ENCODE data around the gene MYRF. TPM values are rescaled to one million over a fixed set of nuclear protein-coding genes. Genes with fewer than 3 reads are reported as not detected.

Gene MYRF
- total and polyA plus RNA-seq, 9 of the 15 experiments (the other 6 are each of a cell fraction or from before 2014, with no cell fraction given) = 2.3 to 25.8 (median 7.1) TPM

DNA sequence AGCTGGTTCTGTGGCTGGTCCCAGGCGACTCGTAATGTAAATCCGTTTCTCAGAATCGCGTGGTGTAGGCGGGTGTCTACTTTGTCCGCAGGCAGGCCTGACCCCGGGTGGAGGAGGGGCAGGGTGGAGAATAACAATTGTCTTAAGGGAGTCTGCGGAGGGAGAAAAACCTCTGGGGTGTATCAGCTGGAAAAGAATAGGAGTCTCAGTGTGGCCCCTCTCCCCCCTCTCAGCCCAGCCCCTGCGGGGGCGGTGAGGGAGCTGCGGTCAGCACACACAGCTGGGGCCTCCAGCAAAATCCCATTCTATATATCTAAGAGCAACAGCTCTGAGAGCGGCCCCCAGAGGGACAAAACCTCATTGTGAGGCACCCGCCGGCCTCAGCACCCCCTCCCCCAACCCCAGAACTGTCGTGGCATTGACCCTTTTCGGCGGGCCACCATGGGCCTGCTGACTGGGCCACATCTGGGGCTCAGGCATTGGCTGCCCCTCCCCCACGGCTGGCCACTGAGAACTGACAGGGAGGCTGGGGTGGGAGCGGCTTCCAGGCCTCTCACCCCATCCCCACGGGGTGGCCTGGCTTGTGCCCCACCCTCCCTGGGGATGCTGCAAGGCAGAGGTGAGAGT is 2.7 kb upstream of the MYRF start (continued):
- TF ChIP-seq SIN3A (IDR thresholded peaks at IDR 0.05; ENCODE audit: borderline replicate concordance in 2 of 2, control insufficient read depth in 1 of 2, low read depth in 2 of 2, low read length in 2 of 2) (peak in 1 of 2 experiments; percentile 52; a peak in 1 of 4 replicates), TGIF2 (CRISPR knock-in tag; IDR thresholded peaks at IDR 0.05) (no peak), KLF16 (IDR thresholded peaks at IDR 0.05) (peak; percentile 86), MAFK (IDR thresholded peaks at IDR 0.05; ENCODE audit: low read length) (peak; percentile 23; the same call in 1 of the 2 replicates), ZNF175 (CRISPR knock-in tag; IDR thresholded peaks at IDR 0.05; ENCODE audit: low read depth) (no peak), YY1 (IDR thresholded peaks at IDR 0.05; ENCODE audit: borderline replicate concordance in 1 of 3, control insufficient read depth in 1 of 3, extremely low read depth in 1 of 3, insufficient read depth in 3 of 3, insufficient read length in 1 of 3, insufficient replicate concordance in 2 of 3, low read depth in 1 of 3, low read length in 2 of 3) (peak in 1 of 3 experiments; percentile 10), ZNF146 (CRISPR knock-in tag; IDR thresholded peaks at IDR 0.05; ENCODE audit: unreplicated experiment) (no peak), SNRNP70 (optimal IDR thresholded peaks at IDR 0.05; ENCODE audit: low read depth, low read length) (no peak), GABPB2 (CRISPR knock-in tag; conservative IDR thresholded peaks at IDR 0.05) (no peak), XRCC4 (IDR thresholded peaks at IDR 0.05; ENCODE audit: extremely low read depth, insufficient read depth, insufficient read length) (no peak), ZNF668 (CRISPR knock-in tag; IDR thresholded peaks at IDR 0.05) (no peak), MYC (IDR thresholded peaks at IDR 0.05; ENCODE audit: low read depth, low read length) (peak; percentile 50), MYC (CRISPR knock-in tag; IDR thresholded peaks at IDR 0.05; ENCODE audit: borderline replicate concordance, low read depth) (no peak), ZFP36 (IDR thresholded peaks at IDR 0.05; ENCODE audit: low read depth, low read length, partially characterized antibody) (peak; percentile 33), EP300 (IDR thresholded peaks at IDR 0.05; ENCODE audit: low read length) (no peak; the same call in 1 of the 2 replicates), ZNF140 (CRISPR knock-in tag; IDR thresholded peaks at IDR 0.05) (no peak), BRF1 (IDR thresholded peaks at IDR 0.05; ENCODE audit: borderline replicate concordance, extremely low read depth, insufficient read length) (no peak), SAP30 (IDR thresholded peaks at IDR 0.05; ENCODE audit: borderline replicate concordance, insufficient read depth, low read depth, low read length, poor library complexity, severe bottlenecking) (no peak), CXXC5 (CRISPR knock-in tag; IDR thresholded peaks at IDR 0.05) (peak; percentile 64), DACH1 (IDR thresholded peaks at IDR 0.05; ENCODE audit: partially characterized antibody) (peak; percentile 85)
- TF ChIP-seq, protein P1, sequence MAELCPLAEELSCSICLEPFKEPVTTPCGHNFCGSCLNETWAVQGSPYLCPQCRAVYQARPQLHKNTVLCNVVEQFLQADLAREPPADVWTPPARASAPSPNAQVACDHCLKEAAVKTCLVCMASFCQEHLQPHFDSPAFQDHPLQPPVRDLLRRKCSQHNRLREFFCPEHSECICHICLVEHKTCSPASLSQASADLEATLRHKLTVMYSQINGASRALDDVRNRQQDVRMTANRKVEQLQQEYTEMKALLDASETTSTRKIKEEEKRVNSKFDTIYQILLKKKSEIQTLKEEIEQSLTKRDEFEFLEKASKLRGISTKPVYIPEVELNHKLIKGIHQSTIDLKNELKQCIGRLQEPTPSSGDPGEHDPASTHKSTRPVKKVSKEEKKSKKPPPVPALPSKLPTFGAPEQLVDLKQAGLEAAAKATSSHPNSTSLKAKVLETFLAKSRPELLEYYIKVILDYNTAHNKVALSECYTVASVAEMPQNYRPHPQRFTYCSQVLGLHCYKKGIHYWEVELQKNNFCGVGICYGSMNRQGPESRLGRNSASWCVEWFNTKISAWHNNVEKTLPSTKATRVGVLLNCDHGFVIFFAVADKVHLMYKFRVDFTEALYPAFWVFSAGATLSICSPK (IDR thresholded peaks at IDR 0.05; ENCODE audit: borderline replicate concordance) = no peak
- TF ChIP-seq, protein P2, sequence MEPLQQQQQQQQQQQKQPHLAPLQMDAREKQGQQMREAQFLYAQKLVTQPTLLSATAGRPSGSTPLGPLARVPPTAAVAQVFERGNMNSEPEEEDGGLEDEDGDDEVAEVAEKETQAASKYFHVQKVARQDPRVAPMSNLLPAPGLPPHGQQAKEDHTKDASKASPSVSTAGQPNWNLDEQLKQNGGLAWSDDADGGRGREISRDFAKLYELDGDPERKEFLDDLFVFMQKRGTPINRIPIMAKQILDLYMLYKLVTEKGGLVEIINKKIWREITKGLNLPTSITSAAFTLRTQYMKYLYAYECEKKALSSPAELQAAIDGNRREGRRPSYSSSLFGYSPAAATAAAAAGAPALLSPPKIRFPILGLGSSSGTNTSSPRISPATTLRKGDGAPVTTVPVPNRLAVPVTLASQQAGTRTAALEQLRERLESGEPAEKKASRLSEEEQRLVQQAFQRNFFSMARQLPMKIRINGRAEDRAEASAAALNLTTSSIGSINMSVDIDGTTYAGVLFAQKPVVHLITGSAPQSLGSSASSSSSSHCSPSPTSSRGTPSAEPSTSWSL (CRISPR knock-in tag; IDR thresholded peaks at IDR 0.05; ENCODE audit: borderline replicate concordance) = no peak
- TF ChIP-seq, protein P3, sequence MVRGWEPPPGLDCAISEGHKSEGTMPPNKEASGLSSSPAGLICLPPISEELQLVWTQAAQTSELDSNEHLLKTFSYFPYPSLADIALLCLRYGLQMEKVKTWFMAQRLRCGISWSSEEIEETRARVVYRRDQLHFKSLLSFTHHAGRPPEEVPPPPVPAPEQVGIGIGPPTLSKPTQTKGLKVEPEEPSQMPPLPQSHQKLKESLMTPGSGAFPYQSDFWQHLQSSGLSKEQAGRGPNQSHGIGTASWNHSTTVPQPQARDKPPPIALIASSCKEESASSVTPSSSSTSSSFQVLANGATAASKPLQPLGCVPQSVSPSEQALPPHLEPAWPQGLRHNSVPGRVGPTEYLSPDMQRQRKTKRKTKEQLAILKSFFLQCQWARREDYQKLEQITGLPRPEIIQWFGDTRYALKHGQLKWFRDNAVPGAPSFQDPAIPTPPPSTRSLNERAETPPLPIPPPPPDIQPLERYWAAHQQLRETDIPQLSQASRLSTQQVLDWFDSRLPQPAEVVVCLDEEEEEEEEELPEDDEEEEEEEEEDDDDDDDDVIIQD (CRISPR knock-in tag; IDR thresholded peaks at IDR 0.05) = no peak

Data from K562 (cell line).